Left renal cortex interstitium (tissue), 4 donors: Measurements from ENCODE around the gene RNASE13. TPM values are rescaled to one million over a fixed set of nuclear protein-coding genes. Genes with fewer than 3 reads are reported as not detected.
"Not testable (repeated sequence)": the region's sequence is repeated elsewhere in the genome, so short reads cannot be mapped to it uniquely, and the experiment has no call there.

ENCODE experiments used
- DNase-seq, 4 donors: peaks; one replicate each; pipeline ENCODE4 v3.0.0-alpha.2; 2013; ENCODE audit warnings: low read depth in 4 of 4, low spot score in 2 of 4, missing footprints in 1 of 4
- polyA plus RNA-seq, 4 donors: library from polyadenylated mRNA; unstranded; fragments of 120-200 nt; gene quantifications; one replicate each; pipeline ENCODE4 v1.2.1, GENCODE V29; 2013; ENCODE audit not compliant: insufficient read length in 4 of 4

The RNASE13 gene
- polyA plus RNA-seq, 4 donors, result 0.17 to 1.1 (median 0.56) TPM

DNA sequence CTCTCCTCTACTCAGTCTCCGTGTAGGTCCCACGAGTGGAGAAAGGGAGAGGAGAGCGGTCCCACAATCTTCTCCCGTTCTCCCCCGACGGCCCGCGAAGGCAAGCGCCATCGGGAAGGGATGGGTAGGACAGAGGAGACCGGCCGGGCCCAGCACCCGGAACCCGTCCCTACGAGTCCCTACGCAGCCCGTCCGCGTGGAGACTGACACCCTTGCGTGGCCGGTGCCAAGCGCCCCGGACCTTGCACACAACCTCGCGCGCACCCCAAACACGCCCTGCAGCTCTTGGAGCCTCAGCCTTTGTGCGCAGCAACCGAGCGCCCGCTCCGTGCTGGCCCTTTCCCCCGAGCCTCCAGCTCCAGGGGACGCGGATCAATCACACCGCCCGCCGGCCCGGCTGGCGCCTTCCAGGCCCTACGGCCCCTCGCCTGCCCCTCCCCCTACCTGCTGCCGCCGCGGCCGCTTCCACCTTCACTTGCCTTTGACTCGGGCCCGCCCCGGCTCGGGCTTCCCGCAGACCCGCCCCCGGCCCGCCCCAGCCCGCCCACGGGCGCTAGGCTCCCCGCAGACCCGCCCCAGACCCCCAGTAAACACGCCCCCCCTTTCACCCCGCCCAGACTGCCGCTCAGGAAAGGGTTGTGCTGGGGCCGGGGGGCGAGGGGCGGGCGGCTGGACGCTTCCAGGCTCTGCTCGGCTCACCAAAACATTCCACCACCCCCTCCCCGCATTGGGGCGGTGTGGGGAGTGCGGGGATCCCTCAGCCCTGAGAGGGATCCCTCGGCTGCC lies 9.8 kb downstream of the RNASE13 start, which contains the start of gene NDRG2:
Gene NDRG2 (minus strand): TSS at position 477 of the 786 bp plus-strand sequence. CDS start 1,746 bp downstream, outside the sequence.
- peak in 1 of 4 donors; percentile 69 for DNase-seq

DNA sequence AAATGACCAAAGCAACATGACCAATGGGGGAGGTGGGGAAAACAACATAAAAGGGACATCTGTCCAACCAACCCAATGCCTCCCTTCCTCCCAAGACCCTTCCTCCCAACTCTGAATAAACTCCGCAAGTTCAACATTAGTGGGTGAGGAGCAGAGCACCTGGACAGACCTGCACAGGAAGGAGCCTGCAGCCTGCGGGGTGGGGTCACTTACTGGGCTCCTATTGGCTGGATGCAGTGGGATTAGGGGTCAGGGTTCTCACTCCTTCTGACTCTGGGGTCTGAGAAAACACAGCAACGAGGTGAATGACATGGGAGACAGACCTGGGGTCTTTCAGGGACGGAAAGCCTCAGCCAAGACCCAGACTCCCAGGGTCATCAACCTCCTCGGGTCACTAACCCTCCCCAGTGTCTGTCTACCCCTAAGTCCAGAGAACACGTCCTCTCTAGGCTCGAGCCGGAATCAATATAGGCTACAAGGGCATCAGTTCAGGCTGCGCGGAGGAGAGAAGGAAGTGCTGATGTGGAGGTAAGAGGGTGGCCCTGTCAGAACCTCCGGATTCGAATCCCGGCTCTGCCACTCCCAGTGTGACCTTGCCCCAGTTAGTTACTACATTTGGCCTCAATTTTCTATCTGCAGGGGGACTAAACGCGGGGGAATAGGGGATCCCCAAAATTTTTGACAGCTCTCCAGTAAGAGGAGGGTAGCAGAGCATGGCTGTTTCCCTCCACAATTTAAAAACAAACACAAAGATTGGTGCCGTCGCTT lies 10.6 kb downstream of the RNASE13 start:
- DNase-seq, result no peak

DNA sequence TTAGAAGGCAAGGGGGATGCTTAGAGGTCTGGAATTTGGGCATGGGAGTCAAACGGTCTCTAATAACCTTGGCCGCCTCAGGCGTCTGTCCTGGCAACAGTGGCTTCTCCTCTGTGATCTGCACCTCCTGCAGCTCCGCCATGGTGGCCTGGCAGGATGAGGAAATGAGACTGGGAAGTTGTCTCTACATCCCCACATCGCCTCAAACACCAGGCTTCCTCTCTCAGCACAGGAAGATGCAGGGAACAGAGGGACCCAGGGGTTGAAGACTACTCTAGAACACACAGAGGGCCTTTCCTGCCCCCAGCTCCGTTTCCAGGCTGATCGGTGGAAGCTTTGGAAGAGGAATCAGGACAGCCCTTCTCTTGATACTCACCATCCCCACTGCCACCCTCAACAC lies 11.4 kb downstream of the RNASE13 start:
- no peak for DNase-seq

DNA sequence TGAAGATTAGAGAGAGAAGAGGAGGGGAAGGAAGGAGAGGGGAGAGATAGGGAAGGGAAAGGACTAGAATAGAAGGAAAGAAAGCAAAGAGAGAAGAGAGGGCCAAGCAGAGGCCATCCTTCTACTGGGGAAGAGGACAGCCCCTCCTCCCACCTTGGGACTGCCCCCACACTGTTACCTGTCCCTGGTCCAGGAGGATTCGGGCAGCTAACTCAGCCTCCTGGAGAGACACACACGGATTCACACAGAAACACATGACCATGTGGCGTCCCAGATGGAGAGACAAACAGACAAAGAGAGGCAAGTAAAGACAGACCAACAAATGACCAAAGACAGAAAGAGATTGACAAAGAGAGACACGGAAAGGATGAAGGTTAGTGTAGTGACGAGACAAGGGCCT lies 11.9 kb downstream of the RNASE13 start:
- DNase-seq, result no peak

DNA sequence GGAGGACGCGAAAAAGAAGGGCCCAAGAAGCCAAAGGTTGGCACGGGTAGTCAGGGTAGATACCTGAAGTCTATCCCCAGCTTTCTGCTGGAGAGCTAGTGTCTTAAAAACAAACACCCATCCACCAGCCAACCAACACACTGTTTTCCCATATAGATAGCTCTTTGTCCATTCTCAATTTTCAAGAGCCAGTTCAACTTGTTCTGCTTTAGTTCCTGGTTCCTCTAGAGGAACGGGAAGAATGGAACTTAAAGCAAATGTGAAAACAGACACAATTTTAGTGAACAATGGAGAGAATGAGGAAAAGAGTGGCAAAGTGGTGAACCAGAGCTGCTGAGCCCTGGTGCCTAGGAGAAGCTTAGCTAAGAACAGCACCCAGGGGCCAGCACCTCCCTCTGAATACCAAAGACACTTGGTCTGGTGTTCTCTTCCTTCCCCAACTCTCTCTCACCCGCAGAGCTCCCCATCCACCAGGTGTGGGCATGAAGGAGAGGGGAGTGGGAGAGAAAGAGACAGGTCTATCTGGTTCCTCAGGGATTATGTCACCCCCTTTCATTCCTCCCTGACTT lies 13.5 kb downstream of the RNASE13 start:
- DNase-seq, result no peak

DNA sequence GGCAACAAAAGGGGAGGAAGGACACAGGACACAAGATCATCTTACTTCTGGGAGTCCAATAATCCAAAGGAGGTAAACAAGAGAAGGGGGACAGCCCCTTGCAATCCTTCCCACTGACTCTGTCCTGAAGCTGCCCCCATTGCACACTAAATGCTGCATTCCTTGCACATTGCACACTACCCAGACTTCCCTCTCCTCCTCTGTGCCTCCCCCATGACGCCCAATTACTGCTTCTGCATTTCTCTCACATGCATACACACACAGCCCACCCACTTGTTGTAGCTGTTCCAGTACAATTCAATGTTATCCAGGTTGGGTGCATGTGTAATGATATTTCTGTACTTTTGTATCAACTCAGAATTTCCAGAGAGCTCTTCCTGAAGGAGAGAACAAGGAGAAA lies 15.2 kb downstream of the RNASE13 start:
- no peak for DNase-seq

DNA sequence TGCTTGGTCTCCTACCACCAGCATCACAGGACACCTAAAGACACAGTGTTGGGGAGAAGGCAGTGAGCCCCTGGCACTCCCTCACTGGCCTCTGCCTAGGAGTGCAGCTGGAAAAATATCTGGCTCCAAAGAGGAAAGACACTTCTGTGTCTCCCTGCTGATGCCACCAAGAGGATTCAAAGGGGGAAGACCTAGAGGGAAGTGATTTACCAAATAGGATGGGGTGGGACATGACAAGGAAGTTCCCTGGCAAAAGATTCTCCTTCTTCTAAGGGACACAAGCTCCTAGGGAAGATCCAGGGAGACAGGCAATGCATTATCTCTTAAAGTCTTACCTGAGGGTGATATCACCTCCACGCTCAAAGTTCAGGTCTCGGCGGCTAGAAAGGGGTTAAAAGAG lies 15.8 kb downstream of the RNASE13 start:
- DNase-seq, result no peak

DNA sequence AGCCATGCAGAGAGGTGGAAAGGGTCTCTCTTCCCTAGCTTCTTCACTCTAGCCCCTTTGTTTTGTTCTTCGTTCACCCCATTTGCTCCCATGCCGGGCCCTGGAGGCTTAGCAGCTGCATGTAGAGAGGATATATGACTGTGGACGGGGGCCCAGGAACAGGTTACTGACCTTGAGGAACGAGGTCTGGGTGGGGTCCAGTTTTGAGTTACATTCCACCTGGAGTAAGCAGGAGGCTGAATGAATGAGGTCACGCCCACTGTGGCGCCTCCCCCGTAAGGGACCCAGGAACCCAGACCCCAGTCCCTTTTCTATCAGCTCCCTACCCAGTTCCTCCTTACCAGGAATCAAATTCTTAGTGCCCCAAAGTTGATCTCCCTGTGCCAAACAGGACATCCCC lies 16.3 kb downstream of the RNASE13 start:
- no peak for DNase-seq

DNA sequence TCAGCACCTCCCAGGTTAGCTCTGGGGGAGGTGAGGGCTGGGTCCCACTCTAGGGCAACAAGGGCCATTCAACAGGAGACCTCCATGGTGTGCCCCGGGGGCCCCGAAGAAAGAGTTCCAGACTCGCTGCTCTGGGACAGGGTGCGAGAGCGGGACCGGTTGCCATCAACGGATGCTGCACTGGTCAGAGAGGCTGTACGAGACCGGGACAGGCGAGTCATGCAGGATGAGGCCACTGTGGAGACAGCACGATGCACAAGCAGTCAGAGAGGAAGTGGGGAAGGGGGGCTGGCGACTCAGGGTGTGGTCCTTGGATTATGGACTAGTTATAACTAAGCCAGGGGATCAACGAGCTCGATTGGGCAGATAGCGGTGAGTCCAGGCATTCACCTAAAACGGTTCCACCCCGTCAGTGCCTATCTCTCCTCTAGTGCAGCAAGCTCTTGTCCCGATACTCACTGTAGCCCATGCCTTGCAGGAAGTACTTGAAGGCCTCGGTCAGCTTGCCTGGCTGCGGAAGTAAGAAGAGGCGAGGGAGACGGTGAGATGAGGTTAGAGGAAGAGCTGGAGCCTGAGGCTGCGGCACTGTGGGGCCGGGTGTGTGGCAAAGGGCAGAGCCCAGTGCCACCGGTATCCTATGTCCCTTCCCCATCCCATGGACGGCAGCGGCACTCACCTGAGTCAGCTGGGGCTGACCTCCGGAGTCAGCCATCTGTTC lies 16.9 kb downstream of the RNASE13 start:
- DNase-seq, result no peak

DNA sequence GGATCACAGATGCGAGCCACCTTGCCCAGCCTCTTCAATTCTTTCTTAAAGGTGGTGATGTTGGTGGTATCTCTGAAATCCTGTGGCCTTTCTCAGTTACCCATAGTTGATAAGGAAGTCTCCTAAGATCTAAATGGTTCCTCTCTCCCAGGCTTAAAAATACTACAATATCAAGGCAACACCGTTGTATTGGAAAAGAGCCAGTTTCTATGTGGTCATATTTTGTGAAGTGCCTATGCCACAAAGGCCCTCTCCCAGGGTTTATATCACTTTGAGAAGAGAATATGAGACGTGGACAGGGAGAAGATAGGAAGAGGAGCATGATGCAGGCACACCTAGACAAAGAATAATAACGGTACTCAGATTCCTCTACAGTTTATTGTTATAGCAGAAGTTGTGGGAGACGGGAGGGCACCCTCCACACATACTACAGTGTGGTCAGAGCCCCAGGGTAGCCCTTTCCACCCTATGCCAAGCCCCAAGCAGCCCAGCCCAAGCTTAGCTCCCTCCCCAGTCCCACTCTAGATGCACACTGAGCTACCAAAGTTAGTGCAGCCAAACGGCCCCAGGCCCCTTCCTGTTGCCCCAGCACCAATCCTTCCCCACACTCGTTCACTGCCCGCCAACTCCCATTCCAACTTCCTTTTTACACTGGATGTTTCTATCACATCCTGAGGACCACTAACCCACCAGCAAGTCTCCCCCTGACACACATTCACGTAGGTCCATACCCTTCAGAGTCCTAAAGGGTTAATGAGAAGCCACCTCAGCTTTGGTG lies 18.0 kb downstream of the RNASE13 start:
- no peak for DNase-seq

DNA sequence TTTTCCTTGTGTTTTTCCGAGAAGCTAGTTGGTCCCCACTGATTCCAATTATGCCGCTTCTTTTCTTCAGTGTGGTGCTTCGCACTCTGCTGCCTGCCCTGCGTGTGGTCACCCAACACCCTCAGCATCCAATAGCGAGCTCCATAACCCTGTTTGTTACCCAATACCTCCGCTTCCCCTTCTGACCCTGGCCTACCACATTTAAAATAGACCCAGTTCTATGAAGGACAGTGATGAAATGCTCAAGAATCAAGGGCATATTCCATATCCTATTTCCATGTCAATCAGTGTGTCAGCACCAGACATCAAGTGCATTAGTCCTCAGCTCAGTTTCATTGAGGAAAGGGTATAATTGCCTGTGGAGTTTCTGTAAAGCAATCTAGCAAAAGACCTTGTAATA lies 19.3 kb downstream of the RNASE13 start:
- DNase-seq, result no peak

DNA sequence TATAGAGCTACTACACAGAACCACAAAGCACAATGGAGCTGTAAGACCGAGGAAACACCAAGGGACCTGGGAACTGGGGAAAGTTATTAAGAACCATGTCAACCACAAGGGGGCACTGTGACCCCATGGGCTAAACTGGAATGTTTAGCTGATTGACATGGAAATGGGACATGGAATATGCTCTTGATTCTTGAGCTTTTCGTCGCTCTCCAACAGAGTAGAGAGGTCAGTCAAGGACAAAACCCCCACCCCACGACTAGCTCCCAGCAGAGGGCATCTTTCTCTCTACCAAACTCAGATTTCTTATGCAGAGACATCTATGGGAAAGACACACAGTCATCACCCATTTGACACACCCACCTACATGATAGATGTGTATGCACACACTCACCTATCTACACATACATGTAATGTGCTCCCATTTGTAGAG lies 19.8 kb downstream of the RNASE13 start:
- DNase-seq, result peak in 2 of 4 donors; percentile 78 to 87

DNA sequence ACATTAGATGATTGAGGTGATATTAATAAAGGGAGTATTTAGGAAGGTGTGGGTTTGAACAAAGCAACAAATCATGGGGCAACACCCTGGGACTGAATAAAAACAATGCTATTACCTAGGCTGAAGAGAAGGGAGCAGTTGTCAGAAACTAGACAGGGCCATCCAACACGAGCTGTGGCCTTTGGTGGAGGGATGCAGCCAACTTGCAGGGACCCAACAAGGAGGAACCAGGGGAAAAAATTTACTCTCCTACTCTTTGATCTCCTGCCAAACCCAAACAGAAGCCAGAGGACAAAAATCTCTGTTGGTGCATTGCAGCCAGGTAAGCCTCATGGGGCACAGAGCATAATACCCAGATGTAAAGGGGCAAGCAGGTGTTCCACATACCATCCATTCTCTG lies 23.5 kb downstream of the RNASE13 start:
- DNase-seq, result no peak

DNA sequence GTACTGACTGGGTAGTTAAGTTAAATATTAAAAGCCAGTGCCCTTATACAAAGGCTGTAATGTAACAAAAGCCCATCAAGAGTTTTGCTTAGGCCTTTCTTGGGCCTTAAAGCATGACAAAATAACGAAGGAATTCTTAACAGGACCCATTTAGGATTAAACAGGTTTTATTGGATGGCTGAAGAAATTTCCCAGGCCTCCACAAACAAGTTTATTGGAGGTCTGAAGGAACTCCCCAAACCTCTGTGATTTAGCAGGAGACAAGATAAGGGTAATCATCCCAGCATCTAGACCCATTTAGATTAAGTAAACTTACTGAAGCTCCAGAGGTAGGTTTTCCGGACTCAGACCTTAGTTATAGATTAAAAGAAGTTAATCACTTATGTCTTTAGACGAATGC lies 24.9 kb downstream of the RNASE13 start:
- not testable (repeated sequence) for DNase-seq

DNA sequence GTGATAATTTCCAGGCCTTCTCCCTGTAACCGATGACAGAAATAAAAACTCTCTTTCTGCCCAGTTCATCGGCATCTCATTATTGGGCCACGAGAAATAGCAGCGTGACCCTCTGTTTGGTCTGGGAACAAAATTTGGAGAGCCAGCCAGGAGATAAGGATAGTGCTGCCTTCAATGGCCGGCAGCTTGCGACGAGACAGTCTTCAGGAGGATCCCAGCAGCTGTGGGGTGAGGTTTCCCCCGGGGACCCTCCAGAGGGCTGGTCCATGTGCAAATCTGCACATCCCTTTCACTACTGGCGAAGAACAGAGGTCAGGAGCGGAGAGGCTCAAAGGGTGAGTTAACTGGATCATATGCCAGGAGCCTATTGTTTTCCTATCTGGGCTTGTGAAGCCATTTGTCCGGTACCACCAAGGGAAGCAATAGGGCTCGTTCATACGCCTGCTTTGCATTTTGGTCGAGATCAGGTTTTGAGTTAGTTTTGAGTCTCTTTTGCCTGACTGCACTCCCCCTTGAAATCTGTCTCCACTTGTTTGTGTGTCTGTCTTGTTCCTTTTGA lies 30.7 kb downstream of the RNASE13 start:
- DNase-seq, result no peak

DNA sequence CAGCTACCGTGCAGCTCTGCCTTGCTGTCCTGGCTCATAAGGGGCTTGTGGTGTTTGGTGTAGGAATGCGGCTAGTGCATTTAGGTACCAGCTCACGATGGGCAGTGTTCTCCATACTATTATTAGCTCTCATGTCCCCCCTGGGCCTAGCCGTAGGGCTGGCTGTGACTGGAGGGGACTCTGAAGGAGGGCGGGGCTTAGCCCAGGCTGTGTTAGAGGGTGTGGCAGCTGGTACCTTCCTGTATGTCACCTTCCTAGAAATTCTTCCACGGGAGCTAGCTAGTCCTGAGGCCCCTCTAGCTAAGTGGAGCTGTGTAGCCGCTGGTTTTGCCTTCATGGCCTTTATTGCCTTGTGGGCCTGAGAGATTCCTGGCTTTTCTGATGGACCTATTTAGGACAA lies 33.4 kb downstream of the RNASE13 start:
- DNase-seq, result no peak

DNA sequence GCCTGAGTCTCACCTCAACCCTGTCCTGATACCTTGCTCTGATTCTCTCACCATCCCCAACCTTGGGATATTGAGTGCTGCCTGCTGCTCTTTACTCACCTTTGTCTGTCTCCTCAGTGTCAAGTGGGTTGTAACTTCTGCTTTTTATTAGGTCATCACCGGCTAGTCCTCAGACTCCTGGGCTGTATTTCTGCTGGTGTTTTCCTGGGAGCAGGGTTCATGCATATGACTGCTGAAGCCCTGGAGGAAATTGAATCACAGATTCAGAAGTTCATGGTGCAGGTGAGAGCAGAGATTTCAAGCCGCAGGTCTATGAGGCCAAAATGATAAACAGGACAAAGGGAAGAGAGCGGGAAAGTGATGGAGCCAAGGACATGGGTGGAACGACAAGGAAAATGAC lies 35.0 kb downstream of the RNASE13 start:
- DNase-seq, result no peak

DNA sequence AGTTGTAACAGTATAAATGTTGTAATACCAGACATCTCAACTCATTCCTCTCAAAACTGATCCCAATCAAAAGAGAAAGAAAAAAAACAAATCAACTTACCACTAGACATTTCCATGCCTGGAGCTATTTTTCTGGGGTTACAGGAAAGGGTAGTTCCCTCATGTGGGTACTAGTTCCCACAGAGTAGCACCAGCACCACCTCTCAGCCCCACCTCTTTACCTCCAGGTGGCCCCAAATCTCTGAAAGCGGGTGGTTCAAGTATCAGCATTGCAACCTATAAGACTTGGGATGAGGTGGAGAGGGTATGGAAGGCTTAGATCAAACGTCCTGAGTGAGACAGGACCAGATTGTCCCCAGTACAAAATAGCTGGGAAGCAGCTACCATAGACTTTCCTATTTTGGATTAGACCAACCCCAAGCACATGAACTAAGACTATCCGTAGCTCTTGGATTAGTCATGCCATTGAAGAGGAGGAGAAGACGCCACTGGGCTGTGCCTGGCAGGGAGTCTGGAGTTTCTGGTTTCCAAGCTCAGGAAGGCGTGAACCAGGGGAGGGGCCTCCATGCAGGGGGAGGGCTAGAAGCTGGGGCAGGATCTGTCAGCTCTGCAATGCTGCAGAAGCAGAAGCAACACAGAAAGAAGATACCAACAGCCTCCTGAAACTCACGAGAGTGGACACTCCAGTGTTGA lies 35.8 kb downstream of the RNASE13 start, which contains the start of gene SLC39A2:
Gene SLC39A2 (plus strand): TSS at position 620 of the 693 bp plus-strand sequence. CDS start 154 bp downstream, outside the sequence.
- no peak for DNase-seq

DNA sequence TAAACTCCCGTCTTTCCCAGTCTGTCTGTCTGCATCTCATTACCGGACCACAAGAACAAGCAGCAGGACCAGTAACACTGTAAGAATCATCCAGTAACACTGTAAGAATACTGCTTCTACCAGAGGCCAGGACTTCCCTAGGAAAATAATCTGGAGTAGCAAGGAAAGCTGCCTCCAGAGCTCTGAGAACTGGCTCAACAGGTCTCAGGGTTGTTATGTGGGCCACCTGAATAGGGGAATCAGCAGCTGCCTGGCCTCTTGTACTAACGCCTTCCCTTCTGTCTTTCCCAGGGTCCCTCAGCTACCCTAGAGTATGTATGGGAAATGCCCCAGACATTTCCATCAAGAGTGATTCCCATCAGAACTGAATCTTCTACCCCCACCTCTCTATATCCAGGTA lies 36.5 kb downstream of the RNASE13 start:
- no peak for DNase-seq
